ENCODE results near the gene STAT5B. TPM values are rescaled to one million over a fixed set of nuclear protein-coding genes. Genes with fewer than 3 reads are reported as not detected.
"Not testable (repeated sequence)": the region's sequence is repeated elsewhere in the genome, so short reads cannot be mapped to it uniquely, and the experiment has no call there.

STAT5B gene
- total RNA-seq, 2 experiments from 2014 or later = 128 to 129 TPM

- no peak for DNase-seq
- H3K27me3 Mint-ChIP-seq = no peaks in the 10 kb centered on the region
- no peak for ATAC-seq
- H3K4me3 Mint-ChIP-seq = no peak overlapping the region
- ChIA-PET POLR2A (no interaction called here), CTCF (interaction anchor here (1.5 kb wide), 2 partner anchors 21 to 69 kb away, joined by 3 to 5 read pairs; no protein-coding TSS in a partner anchor)
- TF ChIP-seq CTCF (IDR thresholded peaks at IDR 0.05) = no peak
- H3K36me3 Mint-ChIP-seq (ENCODE audit: low read depth) = peaks cover 14% of the 10 kb centered on the region
- intact Hi-C loops (cut with micrococcal nuclease) = no loop called here
- H3K27ac Mint-ChIP-seq = no peak overlapping the region
- peaks cover 44% of the 10 kb centered on the region for H3K4me1 Mint-ChIP-seq (ENCODE audit: low read depth)
- H3K9me3 Mint-ChIP-seq = no peaks in the 10 kb centered on the region
These were observed 32.7 kb downstream of the STAT5B start for GRCh38 chr17:42243493-42243982.

- H3K9me3 Mint-ChIP-seq = no peaks in the 10 kb centered on the region
- POLR2A ChIA-PET = no interaction called here
- H3K27ac Mint-ChIP-seq = no peak overlapping the region
- H3K36me3 Mint-ChIP-seq (ENCODE audit: low read depth) = peaks cover 8% of the 10 kb centered on the region
- DNase-seq = no peak
- H3K4me1 Mint-ChIP-seq (ENCODE audit: low read depth) = peaks cover 33% of the 10 kb centered on the region
- no peak for ATAC-seq
- no peak for TF ChIP-seq CTCF (IDR thresholded peaks at IDR 0.05)
- CTCF ChIA-PET = no interaction called here
- H3K27me3 Mint-ChIP-seq = no peaks in the 10 kb centered on the region
- no peak overlapping the region for H3K4me3 Mint-ChIP-seq
- intact Hi-C loops (cut with micrococcal nuclease) = no loop called here
These were observed 34.3 kb downstream of the STAT5B start for GRCh38 chr17:42241871-42242270.

GRCh38 chr17:42240863-42241262, 35.3 kb downstream of the STAT5B start:
- H3K4me3 Mint-ChIP-seq; H3K27me3 Mint-ChIP-seq; intact Hi-C loops (cut with micrococcal nuclease); ATAC-seq; DNase-seq; H3K27ac Mint-ChIP-seq; H3K9me3 Mint-ChIP-seq; H3K36me3 Mint-ChIP-seq (ENCODE audit: low read depth): not testable (repeated sequence)
- CTCF ChIA-PET = interaction anchor here (0.6 to 1.6 kb wide), 2 partner anchors 14 to 37 kb away, joined by 3 to 4 read pairs; no protein-coding TSS in a partner anchor
- H3K4me1 Mint-ChIP-seq (ENCODE audit: low read depth) = peaks cover 30% of the 10 kb centered on the region
- POLR2A ChIA-PET = interaction anchor here (1.5 kb wide), 1 partner anchor 12 kb away, joined by 3 read pairs; no protein-coding TSS in a partner anchor

GRCh38 chr17:42240201-42240600, 36.0 kb downstream of the STAT5B start:
- H3K36me3 Mint-ChIP-seq (ENCODE audit: low read depth) = peaks cover 3% of the 10 kb centered on the region
- ChIA-PET POLR2A (interaction anchor here (1.5 kb wide), 1 partner anchor 12 kb away, joined by 3 read pairs; no protein-coding TSS in a partner anchor), CTCF (interaction anchor here (0.6 to 1.6 kb wide), 2 partner anchors 17 to 37 kb away, joined by 4 to 5 read pairs; no protein-coding TSS in a partner anchor)
- intact Hi-C loops (cut with micrococcal nuclease) = no loop called here
- H3K9me3 Mint-ChIP-seq = no peaks in the 10 kb centered on the region
- no peak overlapping the region for H3K4me3 Mint-ChIP-seq
- H3K27ac Mint-ChIP-seq = peak overlapping the region; percentile 14
- no peaks in the 10 kb centered on the region for H3K27me3 Mint-ChIP-seq
- ATAC-seq (no peak), DNase-seq (no peak)
- H3K4me1 Mint-ChIP-seq (ENCODE audit: low read depth) = peaks cover 28% of the 10 kb centered on the region
- no peak for TF ChIP-seq CTCF (IDR thresholded peaks at IDR 0.05)

GRCh38 chr17:42239576-42239975, 36.6 kb downstream of the STAT5B start:
- CTCF ChIA-PET = interaction anchor here (5.4 kb wide), 1 partner anchor 17 kb away, joined by 34 read pairs; no protein-coding TSS in a partner anchor
- H3K27ac Mint-ChIP-seq; DNase-seq; ATAC-seq; H3K9me3 Mint-ChIP-seq; H3K27me3 Mint-ChIP-seq; intact Hi-C loops (cut with micrococcal nuclease); H3K36me3 Mint-ChIP-seq (ENCODE audit: low read depth); H3K4me3 Mint-ChIP-seq: not testable (repeated sequence)
- POLR2A ChIA-PET = interaction anchor here (1.0 kb wide), 1 partner anchor 94 kb away, joined by 4 read pairs; no protein-coding TSS in a partner anchor
- H3K4me1 Mint-ChIP-seq (ENCODE audit: low read depth) = peaks cover 32% of the 10 kb centered on the region

GRCh38 chr17:42236760-42237159, 39.4 kb downstream of the STAT5B start:
- DNase-seq (no peak), ATAC-seq (no peak)
- Mint-ChIP-seq H3K9me3 (no peaks in the 10 kb centered on the region), H3K36me3 (ENCODE audit: low read depth) (peaks cover 3% of the 10 kb centered on the region), H3K27ac (no peak overlapping the region), H3K27me3 (no peaks in the 10 kb centered on the region), H3K4me1 (ENCODE audit: low read depth) (peaks cover 31% of the 10 kb centered on the region), H3K4me3 (no peak overlapping the region)
- ChIA-PET CTCF (interaction anchor here (1.1 to 5.4 kb wide), 5 partner anchors 8 to 75 kb away, joined by 3 to 34 read pairs (median 4); no protein-coding TSS in a partner anchor), POLR2A (interaction anchor here (1.2 to 1.4 kb wide), 3 partner anchors 11 to 152 kb away, joined by 4 to 5 read pairs (median 4); partner anchors contain the start of gene STAT3)
- intact Hi-C loops (cut with micrococcal nuclease) = no loop called here
- TF ChIP-seq CTCF (IDR thresholded peaks at IDR 0.05) = no peak

All from activated CD8-positive, alpha-beta T cell treated with anti-CD3 and anti-CD28 coated beads for 36 hours (primary cell).